ENCODE data around the gene CCDC61.

The CCDC61 gene

DNA sequence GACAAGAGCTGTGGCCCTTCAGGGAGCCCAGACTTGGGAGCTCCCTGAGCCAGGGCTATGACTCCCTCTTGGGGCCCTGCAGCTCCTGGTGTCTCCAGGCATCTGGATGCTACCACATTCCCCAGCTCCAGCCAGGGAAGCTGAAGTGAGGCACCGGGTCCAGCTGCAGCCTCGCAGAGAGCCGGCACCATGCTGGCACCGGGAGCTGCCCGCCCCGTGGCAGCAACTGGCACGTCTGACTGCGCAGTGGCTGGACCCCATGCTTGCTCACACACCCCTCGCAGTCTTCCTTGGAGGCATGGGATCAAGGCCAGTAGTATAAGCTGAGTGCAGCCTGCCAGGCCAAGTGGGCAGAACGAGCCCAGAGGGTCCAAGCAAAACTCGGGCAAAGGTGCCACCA is 38.1 kb downstream of the CCDC61 start:
- DNase-seq (ENCODE audit: insufficient read length, low spot score) (no peak), FAIRE-seq (no peak)
- TF ChIP-seq POU2F2 (IDR thresholded peaks at IDR 0.05; ENCODE audit: low read depth, low read length) (no peak), TAF1 (IDR thresholded peaks at IDR 0.05; ENCODE audit: low read depth, low read length) (no peak), POLR2A (IDR thresholded peaks at IDR 0.05; ENCODE audit: low read depth, low read length) (no peak), PAX5 (IDR thresholded peaks at IDR 0.05; ENCODE audit: insufficient read depth, low read length, severe bottlenecking) (no peak), POLR2AphosphoS5 (IDR thresholded peaks at IDR 0.05; ENCODE audit: low read depth, low read length) (no peak), SPI1 (IDR thresholded peaks at IDR 0.05; ENCODE audit: low read depth, low read length) (no peak)

- no peak for TF ChIP-seq SPI1 (IDR thresholded peaks at IDR 0.05; ENCODE audit: low read depth, low read length)
- no peak for TF ChIP-seq PAX5 (IDR thresholded peaks at IDR 0.05; ENCODE audit: insufficient read depth, low read length, severe bottlenecking)
- no peak for TF ChIP-seq POU2F2 (IDR thresholded peaks at IDR 0.05; ENCODE audit: low read depth, low read length)
- no peak for TF ChIP-seq POLR2A (IDR thresholded peaks at IDR 0.05; ENCODE audit: low read depth, low read length)
- TF ChIP-seq TAF1 (IDR thresholded peaks at IDR 0.05; ENCODE audit: low read depth, low read length), result no peak
- no peak for TF ChIP-seq POLR2AphosphoS5 (IDR thresholded peaks at IDR 0.05; ENCODE audit: low read depth, low read length)
- DNase-seq (ENCODE audit: insufficient read length, low spot score) (no peak), FAIRE-seq (no peak)
These were observed 40.3 kb downstream of the CCDC61 start for GRCh38 chr19:46035546-46035945.

DNA sequence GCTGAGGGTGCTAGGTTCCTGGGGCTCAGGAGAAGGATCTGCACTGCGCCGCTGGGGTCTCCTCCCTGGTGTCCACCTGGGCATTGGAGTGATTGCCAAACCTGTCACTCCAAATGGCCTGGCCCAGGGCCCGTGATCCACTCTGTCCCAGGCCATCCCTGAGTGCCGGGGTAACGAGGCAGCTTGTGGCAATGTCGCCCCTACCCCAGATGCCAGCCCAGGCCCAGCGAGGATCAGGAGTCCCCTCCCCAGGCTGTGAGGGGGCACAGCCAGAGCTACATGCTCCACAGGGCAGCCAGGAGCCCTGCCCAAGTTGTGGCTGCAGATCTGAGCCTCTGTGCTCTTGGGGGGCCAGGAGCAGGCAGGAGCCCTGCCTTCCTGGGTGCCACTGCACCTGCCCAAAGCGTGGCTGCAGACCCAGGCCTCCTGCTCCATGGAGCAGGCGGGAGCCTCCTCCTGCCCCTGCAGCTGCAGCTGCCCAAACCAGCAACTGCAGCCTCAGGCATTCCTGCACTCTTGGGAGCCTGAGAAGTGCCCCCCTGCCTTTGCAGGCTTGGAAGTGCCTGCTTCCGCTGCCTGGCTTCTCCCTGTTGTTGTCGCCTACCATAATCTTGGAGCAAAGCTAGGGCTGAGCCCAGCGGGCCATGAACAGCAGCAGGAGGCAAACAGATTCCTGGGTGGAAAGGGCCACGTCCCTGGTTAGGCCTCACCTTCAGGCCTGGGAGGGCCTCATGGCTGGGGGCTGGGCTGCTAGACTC is 40.9 kb downstream of the CCDC61 start:
- FAIRE-seq, result no peak
- no peak for TF ChIP-seq POLR2A (IDR thresholded peaks at IDR 0.05; ENCODE audit: low read depth, low read length)
- no peak for DNase-seq (ENCODE audit: insufficient read length, low spot score)

DNA sequence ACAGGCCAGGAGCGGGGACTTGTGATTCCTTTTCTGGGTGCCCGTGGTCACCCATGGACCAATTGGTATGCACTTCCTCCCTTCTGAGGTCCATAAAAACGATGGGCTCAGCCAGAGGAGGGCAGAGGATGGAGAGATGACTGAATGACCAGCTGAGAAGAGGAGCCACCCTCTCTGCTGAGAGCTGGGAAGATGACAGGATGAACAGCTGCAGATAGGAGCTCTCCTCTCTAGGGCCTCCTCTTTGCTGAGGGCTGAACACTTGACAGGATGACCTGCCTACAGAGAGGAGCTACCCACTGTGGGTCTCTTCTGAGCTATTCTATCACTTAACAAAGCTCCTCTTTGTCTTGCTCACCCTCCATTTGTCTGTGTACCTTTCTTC is 41.5 kb downstream of the CCDC61 start:
- no peak for FAIRE-seq
- TF ChIP-seq PAX5 (IDR thresholded peaks at IDR 0.05; ENCODE audit: insufficient read depth, low read length, severe bottlenecking) (no peak), TAF1 (IDR thresholded peaks at IDR 0.05; ENCODE audit: low read depth, low read length) (no peak), POLR2A (IDR thresholded peaks at IDR 0.05; ENCODE audit: low read depth, low read length) (no peak)
- no peak for DNase-seq (ENCODE audit: insufficient read length, low spot score)

- DNase-seq (ENCODE audit: insufficient read length, low spot score) (no peak), FAIRE-seq (no peak)
- no peak for TF ChIP-seq POU2F2 (IDR thresholded peaks at IDR 0.05; ENCODE audit: low read depth, low read length)
- no peak for TF ChIP-seq TAF1 (IDR thresholded peaks at IDR 0.05; ENCODE audit: low read depth, low read length)
- TF ChIP-seq SPI1 (IDR thresholded peaks at IDR 0.05; ENCODE audit: low read depth, low read length), result no peak
These were observed 44.9 kb downstream of the CCDC61 start for GRCh38 chr19:46040125-46040524.

DNA sequence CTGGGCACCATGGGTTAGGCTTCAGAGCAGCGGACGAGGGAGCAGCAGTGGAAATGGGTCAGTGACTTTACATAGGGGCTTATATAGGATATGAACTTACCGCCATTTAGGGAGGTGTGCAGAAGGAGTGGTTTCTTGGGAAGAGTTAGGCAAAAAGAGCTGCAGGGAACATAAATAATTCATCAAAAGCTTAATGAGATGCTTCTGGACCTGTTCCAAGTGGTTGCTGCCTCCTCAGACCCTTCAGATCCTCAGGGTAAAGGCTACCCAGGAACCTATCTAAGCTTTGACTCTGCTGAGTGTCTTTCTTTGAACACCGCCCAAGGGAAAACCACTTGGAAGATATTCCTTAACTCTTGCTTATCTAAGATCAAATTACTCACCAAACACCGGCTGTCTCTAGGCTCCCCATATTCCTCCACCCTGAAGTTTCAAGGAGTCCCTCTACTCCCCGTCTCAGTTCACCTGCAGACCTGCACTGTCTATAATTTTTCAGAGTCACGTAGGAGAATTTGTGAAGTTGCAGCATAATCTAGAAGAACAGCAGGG is 45.8 kb downstream of the CCDC61 start, which contains the start of gene IGFL4:
IGFL4 (minus strand) TSS at position 51 of the 549 bp plus-strand sequence; CDS start at position 11, 40 bp downstream.
- FAIRE-seq (no peak), DNase-seq (ENCODE audit: insufficient read length, low spot score) (no peak)
- TF ChIP-seq POLR2A (IDR thresholded peaks at IDR 0.05; ENCODE audit: low read depth, low read length) (no peak), SPI1 (IDR thresholded peaks at IDR 0.05; ENCODE audit: low read depth, low read length) (no peak), POLR2AphosphoS5 (IDR thresholded peaks at IDR 0.05; ENCODE audit: low read depth, low read length) (no peak), PAX5 (IDR thresholded peaks at IDR 0.05; ENCODE audit: insufficient read depth, low read length, severe bottlenecking) (no peak), TAF1 (IDR thresholded peaks at IDR 0.05; ENCODE audit: low read depth, low read length) (no peak), POU2F2 (IDR thresholded peaks at IDR 0.05; ENCODE audit: low read depth, low read length) (no peak)

DNA sequence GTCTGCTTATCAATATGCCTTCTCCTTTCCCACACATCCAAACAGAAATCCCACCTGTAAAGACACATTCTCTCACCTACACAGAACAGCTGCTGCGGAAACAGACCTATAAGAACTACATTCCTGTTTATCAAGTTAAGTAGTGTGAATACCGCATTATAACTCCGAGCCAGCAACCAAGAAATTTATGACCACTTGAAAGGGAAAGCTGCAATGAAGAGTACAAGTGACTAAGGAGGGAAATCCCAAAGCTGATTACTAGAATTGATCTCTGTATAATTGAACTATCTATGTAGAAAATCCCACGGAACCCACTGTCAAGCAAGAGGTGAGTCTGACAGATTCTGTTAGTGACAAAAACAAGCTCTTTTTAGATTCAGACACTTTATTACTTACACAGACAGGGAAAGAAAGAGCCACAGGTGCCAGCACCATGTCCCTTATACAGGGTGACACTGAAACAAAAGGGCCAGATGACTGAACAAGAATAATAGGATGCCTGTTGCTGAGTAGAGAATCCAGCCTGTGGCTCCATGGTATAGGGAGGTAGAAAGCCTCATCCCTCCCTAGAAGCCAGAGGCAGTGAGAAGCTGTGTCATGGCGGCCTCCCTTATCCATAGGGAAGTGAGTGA is 47.1 kb downstream of the CCDC61 start:
- TF ChIP-seq POLR2A (IDR thresholded peaks at IDR 0.05; ENCODE audit: low read depth, low read length) (no peak), POLR2AphosphoS5 (IDR thresholded peaks at IDR 0.05; ENCODE audit: low read depth, low read length) (no peak), SPI1 (IDR thresholded peaks at IDR 0.05; ENCODE audit: low read depth, low read length) (no peak), POU2F2 (IDR thresholded peaks at IDR 0.05; ENCODE audit: low read depth, low read length) (no peak), PAX5 (IDR thresholded peaks at IDR 0.05; ENCODE audit: insufficient read depth, low read length, severe bottlenecking) (no peak), TAF1 (IDR thresholded peaks at IDR 0.05; ENCODE audit: low read depth, low read length) (no peak)
- DNase-seq (ENCODE audit: insufficient read length, low spot score), result no peak
- FAIRE-seq, result no peak

DNA sequence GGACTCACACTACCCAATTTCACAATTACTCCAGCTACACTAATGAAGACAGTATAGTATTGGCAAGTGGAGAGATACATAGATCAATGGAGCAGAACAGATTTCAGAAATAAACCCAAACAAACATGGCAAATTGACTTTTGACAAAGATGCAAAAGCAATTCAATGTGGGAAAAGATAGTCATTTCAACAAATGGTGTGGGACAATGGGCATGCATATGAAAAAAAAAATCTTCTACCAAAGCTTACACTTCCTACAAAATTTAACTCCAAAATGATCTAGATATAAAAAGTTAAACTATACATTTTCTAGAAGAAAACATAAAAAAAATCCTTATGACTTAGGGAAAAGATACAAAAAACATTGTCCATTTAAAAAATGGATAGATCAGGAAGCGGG is 48.3 kb downstream of the CCDC61 start:
- DNase-seq (ENCODE audit: insufficient read length, low spot score) (no peak), FAIRE-seq (no peak)
- no peak for TF ChIP-seq POLR2AphosphoS5 (IDR thresholded peaks at IDR 0.05; ENCODE audit: low read depth, low read length)
- no peak for TF ChIP-seq TAF1 (IDR thresholded peaks at IDR 0.05; ENCODE audit: low read depth, low read length)
- no peak for TF ChIP-seq SPI1 (IDR thresholded peaks at IDR 0.05; ENCODE audit: low read depth, low read length)
- no peak for TF ChIP-seq POLR2A (IDR thresholded peaks at IDR 0.05; ENCODE audit: low read depth, low read length)

DNA sequence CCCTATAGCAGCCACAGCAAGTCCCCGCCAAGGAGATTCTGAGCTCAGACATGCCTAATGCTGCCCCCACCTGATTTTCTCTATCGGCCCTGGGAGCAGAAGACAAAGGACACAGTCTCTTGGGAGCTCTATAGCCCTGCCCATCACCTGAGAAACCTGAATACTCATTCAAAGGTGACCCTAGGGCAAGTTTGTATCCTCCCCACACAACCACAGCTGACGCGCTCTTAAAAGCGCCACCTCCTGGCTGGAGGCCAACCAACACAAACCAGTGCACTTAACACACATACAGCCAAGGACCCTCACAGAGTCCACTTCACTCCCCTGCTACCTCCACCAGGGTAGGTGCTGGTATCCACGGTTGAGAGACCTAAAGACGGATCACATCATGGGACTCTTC is 54.3 kb downstream of the CCDC61 start:
- FAIRE-seq, result peak; percentile 20
- TF ChIP-seq PAX5 (IDR thresholded peaks at IDR 0.05; ENCODE audit: insufficient read depth, low read length, severe bottlenecking) (no peak), POLR2A (IDR thresholded peaks at IDR 0.05; ENCODE audit: low read depth, low read length) (no peak), POU2F2 (IDR thresholded peaks at IDR 0.05; ENCODE audit: low read depth, low read length) (no peak), TAF1 (IDR thresholded peaks at IDR 0.05; ENCODE audit: low read depth, low read length) (no peak), POLR2AphosphoS5 (IDR thresholded peaks at IDR 0.05; ENCODE audit: low read depth, low read length) (no peak), SPI1 (IDR thresholded peaks at IDR 0.05; ENCODE audit: low read depth, low read length) (no peak)
- no peak for DNase-seq (ENCODE audit: insufficient read length, low spot score)

- DNase-seq (ENCODE audit: insufficient read length, low spot score), result no peak
- TF ChIP-seq POLR2AphosphoS5 (IDR thresholded peaks at IDR 0.05; ENCODE audit: low read depth, low read length) (no peak), POU2F2 (IDR thresholded peaks at IDR 0.05; ENCODE audit: low read depth, low read length) (no peak), TAF1 (IDR thresholded peaks at IDR 0.05; ENCODE audit: low read depth, low read length) (no peak), SPI1 (IDR thresholded peaks at IDR 0.05; ENCODE audit: low read depth, low read length) (no peak), POLR2A (IDR thresholded peaks at IDR 0.05; ENCODE audit: low read depth, low read length) (no peak), PAX5 (IDR thresholded peaks at IDR 0.05; ENCODE audit: insufficient read depth, low read length, severe bottlenecking) (no peak)
- no peak for FAIRE-seq
These were observed 57.6 kb downstream of the CCDC61 start for GRCh38 chr19:46052896-46053295.

Measured in GM12891 (cell line).